HepG2 (cell line): ENCODE results near the gene SFPQ. TPM values are rescaled to one million over a fixed set of nuclear protein-coding genes. Genes with fewer than 3 reads are reported as not detected.

Experiments used
- ATF3 ChIP-seq: sonication (generic); formaldehyde crosslinking; IDR thresholded peaks from 2 replicates; pipeline ENCODE4 v1.4.0; 2020; ENCODE audit warnings: missing genetic modification reagents
- CENPT ChIP-seq: sonication (generic); formaldehyde crosslinking; IDR thresholded peaks from 2 replicates; pipeline ENCODE4 v1.8.0; 2022; ENCODE audit warnings: low read depth, mild to moderate bottlenecking, moderate library complexity, missing genetic modification reagents
- CHCHD3 ChIP-seq: sonication (generic); formaldehyde crosslinking; IDR thresholded peaks from 2 replicates; pipeline ENCODE4 v1.8.0; 2022; ENCODE audit warnings: mild to moderate bottlenecking, missing genetic modification reagents, moderate library complexity
- ETS1 ChIP-seq: sonication (generic); formaldehyde crosslinking; IDR thresholded peaks from 2 replicates; pipeline ENCODE4 v1.4.0; 2020; ENCODE audit warnings: missing genetic modification reagents
- KDM5A ChIP-seq: fragments of 200-600 bp; sonication (generic); IDR thresholded peaks from 2 replicates; pipeline ENCODE4 v1.7.0; 2018; ENCODE audit warnings: antibody characterized with exemption, mild to moderate bottlenecking, low read length, borderline replicate concordance
- NFRKB ChIP-seq: fragments of 450-650 bp; IDR thresholded peaks from 2 replicates; pipeline ENCODE4 v1.6.1; 2017
- PITX1 ChIP-seq: sonication (generic); formaldehyde crosslinking; IDR thresholded peaks from 2 replicates; pipeline ENCODE4 v1.5.1; 2020; ENCODE audit warnings: mild to moderate bottlenecking, missing genetic modification reagents
- REPIN1 ChIP-seq: sonication (generic); formaldehyde crosslinking; IDR thresholded peaks from 2 replicates; pipeline ENCODE4 v1.8.0; 2022; ENCODE audit warnings: missing genetic modification reagents, low read depth, mild to moderate bottlenecking, borderline replicate concordance
- RFX1 ChIP-seq: fragments of 450-650 bp; IDR thresholded peaks from 2 replicates; pipeline ENCODE4 v1.6.1; 2017
- SIN3A ChIP-seq: IDR thresholded peaks from 2 replicates; pipeline ENCODE4 v1.6.1; 2011; ENCODE audit warnings: low read depth, mild to moderate bottlenecking, control low read depth, low read length, borderline replicate concordance
- STAT5B ChIP-seq: sonication (generic); formaldehyde crosslinking; IDR thresholded peaks from 2 replicates; pipeline ENCODE4 v1.4.0; 2020; ENCODE audit warnings: missing genetic modification reagents
- TBP ChIP-seq: sonication (generic); formaldehyde crosslinking; IDR thresholded peaks from 2 replicates; pipeline ENCODE4 v1.5.0; 2020; ENCODE audit warnings: missing genetic modification reagents
- TCF12 ChIP-seq, 2 experiments: fragments of 450-650 bp in 1 of 2; sonication (generic) in 1 of 2; formaldehyde crosslinking in 1 of 2; IDR thresholded peaks; 2 replicates each; pipeline versions ENCODE4 v1.6.1 to v1.8.0; 2017 to 2022; ENCODE audit warnings: antibody characterized with exemption in 1 of 2, mild to moderate bottlenecking in 1 of 2, missing genetic modification reagents in 1 of 2, moderate library complexity in 1 of 2
- ZBTB14 ChIP-seq: sonication (generic); formaldehyde crosslinking; IDR thresholded peaks from 2 replicates; pipeline ENCODE4 v1.4.0; 2020; ENCODE audit warnings: missing genetic modification reagents
- ZBTB39 ChIP-seq: sonication (generic); formaldehyde crosslinking; IDR thresholded peaks from 2 replicates; pipeline ENCODE4 v1.5.0; 2020; ENCODE audit warnings: missing genetic modification reagents
- ZBTB49 ChIP-seq: sonication (generic); formaldehyde crosslinking; IDR thresholded peaks from 2 replicates; pipeline ENCODE4 v1.4.0; 2020; ENCODE audit warnings: missing genetic modification reagents, borderline replicate concordance
- ZKSCAN5 ChIP-seq: sonication (generic); formaldehyde crosslinking; IDR thresholded peaks from 2 replicates; pipeline ENCODE4 v1.5.1; 2020; ENCODE audit warnings: mild to moderate bottlenecking, missing genetic modification reagents
- ZNF264 ChIP-seq: sonication (generic); formaldehyde crosslinking; IDR thresholded peaks from 2 replicates; pipeline ENCODE4 v1.4.0; 2020; ENCODE audit warnings: missing genetic modification reagents
- ZNF552 ChIP-seq: sonication (generic); formaldehyde crosslinking; IDR thresholded peaks from 2 replicates; pipeline ENCODE4 v1.9.0; 2022; ENCODE audit warnings: missing genetic modification reagents, mild to moderate bottlenecking, borderline replicate concordance
- ZNF691 ChIP-seq: sonication (generic); formaldehyde crosslinking; IDR thresholded peaks from 2 replicates; pipeline ENCODE4 v1.4.0; 2020; ENCODE audit warnings: missing genetic modification reagents, low read depth, mild to moderate bottlenecking, borderline replicate concordance
- ZNF775 ChIP-seq: sonication (generic); formaldehyde crosslinking; IDR thresholded peaks from 2 replicates; pipeline ENCODE4 v1.4.0; 2020; ENCODE audit warnings: missing genetic modification reagents, mild to moderate bottlenecking, moderate library complexity, borderline replicate concordance
- polyA plus RNA-seq, 8 experiments: library from polyadenylated mRNA; depleted of rRNA in 3 of 8; stranded (reverse) in 7 of 8; unstranded in 1 of 8; fragments of >200 nt; fragmentation: Illumina TruSeq in 4 of 8; extraction: Trizol in 4 of 8; gene quantifications; 2 replicates each; pipeline versions ENCODE4 v1.2.1 to v1.2.3, GENCODE V29; 2011 to 2016; ENCODE audit warnings: low read depth in 4 of 8, missing spikeins in 1 of 8, mixed read lengths in 1 of 8; ENCODE audit not compliant: insufficient read depth in 1 of 8
- total RNA-seq, 5 experiments: library from RNA; depleted of rRNA; stranded (reverse); fragments of >200 nt; fragmentation: Illumina TruSeq; extraction: Trizol; gene quantifications; 2 replicates each; pipeline ENCODE4 v1.2.3, GENCODE V29; 2016; ENCODE audit warnings: low read depth in 1 of 5

SFPQ gene
- total and polyA plus RNA-seq, 2 of the 13 experiments (the other 11 are each of a cell fraction or from before 2014, with no cell fraction given) = 101 to 292 TPM

GRCh38 chr1:35192853-35193664 lies at the start of gene SFPQ (continued):
- TF ChIP-seq ZBTB49 = no peak
- no peak for TF ChIP-seq ETS1 (CRISPR knock-in tag)
- no peak for TF ChIP-seq ZNF264 (CRISPR knock-in tag)
- TF ChIP-seq CHCHD3 (CRISPR knock-in tag) = no peak
- 0 out of 2 replicates have a peak, but pooled peaks have one; percentile 76 for TF ChIP-seq CENPT (CRISPR knock-in tag)
- peak; percentile 68 for TF ChIP-seq PITX1 (CRISPR knock-in tag)
- no peak; the same call in 1 of the 2 replicates for TF ChIP-seq KDM5A
- peak; percentile 58; the same call in 1 of the 2 replicates for TF ChIP-seq ATF3 (CRISPR knock-in tag)
- TF ChIP-seq TBP (CRISPR knock-in tag) = no peak
- no peak for TF ChIP-seq ZBTB39 (CRISPR knock-in tag)
- TF ChIP-seq TCF12 (IDR thresholded peaks at IDR 0.05) = no peak
- no peak for TF ChIP-seq TCF12 (CRISPR knock-in tag; IDR thresholded peaks at IDR 0.05)
- peak; percentile 86; the same call in 1 of the 2 replicates for TF ChIP-seq SIN3A
- no peak for TF ChIP-seq ZBTB14 (CRISPR knock-in tag)
- TF ChIP-seq ZNF691 = 0 out of 2 replicates have a peak, but pooled peaks have one; percentile 42
- no peak for TF ChIP-seq REPIN1
- no peak for TF ChIP-seq STAT5B (CRISPR knock-in tag)
- no peak for TF ChIP-seq ZNF552 (CRISPR knock-in tag)
- no peak for TF ChIP-seq ZNF775 (CRISPR knock-in tag)
- no peak for TF ChIP-seq RFX1
- TF ChIP-seq NFRKB = no peak; the same call in 1 of the 2 replicates
- TF ChIP-seq ZKSCAN5 (CRISPR knock-in tag) = no peak
